OCI-M2 (cell line): ENCODE results near the gene TNFSF4.
"Not testable (repeated sequence)": the region's sequence is repeated elsewhere in the genome, so short reads cannot be mapped to it uniquely, and the experiment has no call there.

Experiments used
- DNase-seq: peaks from one replicate; lab custom pipeline; 2025; ENCODE audit not compliant: unreplicated experiment; lab: John Stamatoyannopoulos, UW

The TNFSF4 gene, protein sequence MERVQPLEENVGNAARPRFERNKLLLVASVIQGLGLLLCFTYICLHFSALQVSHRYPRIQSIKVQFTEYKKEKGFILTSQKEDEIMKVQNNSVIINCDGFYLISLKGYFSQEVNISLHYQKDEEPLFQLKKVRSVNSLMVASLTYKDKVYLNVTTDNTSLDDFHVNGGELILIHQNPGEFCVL

DNA sequence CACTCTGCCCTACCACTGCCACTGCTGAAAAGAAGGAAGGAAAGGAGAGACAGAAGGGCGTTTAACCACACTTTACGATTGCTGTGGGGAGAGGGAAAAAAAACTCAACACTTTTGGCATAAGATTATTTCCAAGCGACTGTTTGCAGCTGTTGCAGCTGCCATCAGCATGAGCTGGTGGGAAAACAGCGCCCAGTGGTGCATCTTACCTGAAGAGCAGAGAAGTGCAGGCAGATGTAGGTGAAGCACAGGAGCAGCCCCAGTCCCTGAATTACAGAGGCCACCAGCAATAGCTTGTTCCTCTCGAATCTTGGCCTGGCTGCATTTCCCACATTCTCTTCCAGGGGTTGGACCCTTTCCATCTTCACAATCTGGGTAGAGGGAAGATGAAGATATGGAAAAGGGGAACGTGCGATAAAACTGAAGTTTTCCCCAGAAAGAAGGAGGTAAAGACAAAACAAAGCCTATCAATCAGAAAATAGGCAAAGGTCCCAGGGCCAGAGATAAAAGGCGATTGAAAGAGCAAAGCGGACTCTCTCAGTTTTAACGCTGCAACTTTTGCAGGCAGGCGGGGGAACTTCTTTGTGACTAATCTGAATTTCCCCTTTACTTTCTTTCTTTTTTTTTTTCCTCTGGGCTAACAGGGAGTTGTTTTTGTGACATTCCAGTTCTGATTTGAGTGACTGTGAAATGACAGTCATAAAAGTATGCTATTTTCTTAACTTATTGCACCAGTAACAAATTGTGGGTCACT is at the start of gene TNFSF4:
TSS of gene TNFSF4 (minus strand) at position 516 of the 753 bp plus-strand sequence. CDS start at position 361, 155 bp downstream.
- no peak for DNase-seq

DNA sequence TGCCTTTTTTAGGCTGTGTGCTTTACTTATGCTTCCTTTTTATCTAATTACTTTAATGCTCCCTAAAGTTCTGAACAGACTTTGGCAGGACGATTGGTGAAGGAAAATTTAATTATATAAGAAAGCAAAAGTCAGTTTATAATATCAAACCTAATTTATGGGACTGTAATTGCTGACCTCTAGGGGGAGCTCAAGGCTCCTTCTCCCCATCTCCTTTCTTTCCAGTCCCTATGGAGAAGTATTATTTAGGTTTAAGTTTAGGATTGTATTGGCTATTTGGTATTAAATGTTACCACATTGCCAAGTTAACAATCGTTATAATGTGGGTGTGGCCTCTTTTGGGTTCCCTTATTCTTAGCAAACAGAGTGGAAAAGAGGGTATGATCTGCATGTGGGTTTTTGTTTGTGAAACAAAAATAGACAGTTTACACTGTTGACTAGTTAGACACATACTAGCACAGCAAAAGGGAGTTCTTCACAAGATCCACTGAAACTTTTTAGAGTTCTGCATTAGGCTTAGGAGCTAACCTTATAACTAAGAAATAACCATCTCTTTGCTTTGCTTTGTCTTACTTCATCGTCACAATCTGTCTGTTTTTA is 48.2 kb upstream of the TNFSF4 start:
- DNase-seq = no peak

- no peak for DNase-seq
Observed at GRCh38 chr1:173253046-173253445, 45.9 kb upstream of the TNFSF4 start.

GRCh38 chr1:173249349-173249748 is 42.2 kb upstream of the TNFSF4 start:
- DNase-seq = no peak

DNA sequence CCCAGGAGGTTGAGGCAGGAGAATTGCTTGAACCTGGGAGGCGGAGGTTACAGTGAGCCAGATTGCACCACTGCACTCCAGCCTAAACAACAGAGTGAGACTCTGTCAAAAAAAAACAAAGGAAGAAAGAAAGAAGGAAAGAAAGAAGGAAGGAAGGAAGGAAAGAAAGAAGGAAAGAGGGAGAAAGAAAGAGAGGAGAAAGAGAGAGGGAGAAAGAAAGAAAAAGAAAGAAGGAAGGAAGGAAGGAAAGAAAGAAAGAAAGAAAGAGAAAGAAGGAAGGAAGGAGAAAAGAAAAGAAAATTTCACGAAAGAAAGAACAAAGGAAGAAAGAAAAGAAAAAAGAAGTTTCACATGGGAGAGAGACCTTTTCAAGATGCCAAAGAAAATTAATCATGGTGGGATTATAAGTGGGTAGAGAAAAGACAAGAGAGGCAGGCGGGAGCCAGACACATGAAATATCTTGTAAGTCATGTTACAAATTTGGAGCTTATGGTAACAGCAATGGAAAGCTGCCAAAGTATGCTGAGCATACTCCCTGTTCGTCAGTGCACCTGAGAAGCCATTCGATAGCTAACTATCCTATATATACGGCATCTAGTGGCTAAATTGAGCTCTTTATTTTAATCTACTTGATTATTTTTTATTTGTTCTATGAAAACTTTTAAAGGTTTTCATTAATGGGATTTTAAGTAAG is 41.3 kb upstream of the TNFSF4 start:
- no peak for DNase-seq

DNA sequence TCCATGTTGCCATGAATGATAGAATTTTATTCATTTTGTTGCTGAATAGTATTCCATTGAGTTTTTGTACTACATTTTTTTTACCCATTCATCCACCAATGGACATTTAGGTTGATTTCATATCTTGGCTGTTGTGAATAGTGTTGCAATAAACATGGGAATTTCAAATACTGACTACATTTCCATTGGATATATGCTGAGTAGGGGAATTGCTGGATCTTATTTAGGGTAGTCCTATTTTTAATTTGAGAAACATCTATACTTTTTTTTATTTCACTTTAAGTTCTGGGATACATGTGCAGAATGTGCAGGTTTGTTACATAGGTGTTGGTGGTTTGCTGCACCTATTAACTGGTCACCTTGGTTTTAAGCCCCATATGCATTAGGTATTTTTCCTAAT is 38.8 kb upstream of the TNFSF4 start:
- no peak for DNase-seq

GRCh38 chr1:173243300-173243699 is 36.2 kb upstream of the TNFSF4 start:
- DNase-seq = no peak

GRCh38 chr1:173241528-173242347 is 34.6 kb upstream of the TNFSF4 start:
- DNase-seq = no peak

DNA sequence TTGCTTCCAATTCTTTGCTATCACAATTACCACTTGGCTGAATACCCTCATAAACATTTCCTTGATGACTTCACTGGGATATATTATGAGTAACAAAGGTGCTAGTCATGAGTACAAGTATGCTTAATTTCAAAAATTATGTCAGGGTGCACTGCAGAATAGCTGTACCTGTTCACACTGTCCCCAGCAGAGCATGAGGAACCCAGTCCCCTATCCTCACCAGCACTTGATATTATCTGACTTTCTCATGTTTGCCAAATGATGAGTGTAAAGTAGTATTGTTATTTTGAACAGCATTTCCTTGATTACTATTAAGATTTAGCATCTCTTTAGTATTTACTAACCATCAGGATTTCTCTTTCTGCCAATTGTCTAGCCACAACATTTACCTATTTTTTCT is 33.5 kb upstream of the TNFSF4 start:
- DNase-seq = no peak

GRCh38 chr1:173239058-173239457 is 31.9 kb upstream of the TNFSF4 start:
- no peak for DNase-seq

- no peak for DNase-seq
Observed at GRCh38 chr1:173234899-173235298, 27.8 kb upstream of the TNFSF4 start.

DNA sequence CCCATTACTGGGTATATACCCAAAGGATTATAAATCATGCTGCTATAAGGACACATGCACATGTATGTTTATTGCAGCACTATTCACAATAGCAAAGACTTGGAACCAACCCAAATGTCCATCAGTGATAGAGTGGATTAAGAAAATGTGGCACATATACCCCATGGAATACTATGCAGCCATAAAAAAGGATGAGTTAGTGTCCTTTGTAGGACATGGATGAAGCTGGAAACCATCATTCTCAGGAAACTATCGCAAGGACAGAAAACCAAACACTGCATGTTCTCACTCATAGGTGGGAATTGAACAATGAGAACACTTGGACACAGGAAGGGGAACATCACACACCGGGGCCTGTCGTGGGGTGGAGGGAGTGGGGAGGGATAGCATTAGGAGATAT is 27.3 kb upstream of the TNFSF4 start:
- DNase-seq = not testable (repeated sequence)

DNA sequence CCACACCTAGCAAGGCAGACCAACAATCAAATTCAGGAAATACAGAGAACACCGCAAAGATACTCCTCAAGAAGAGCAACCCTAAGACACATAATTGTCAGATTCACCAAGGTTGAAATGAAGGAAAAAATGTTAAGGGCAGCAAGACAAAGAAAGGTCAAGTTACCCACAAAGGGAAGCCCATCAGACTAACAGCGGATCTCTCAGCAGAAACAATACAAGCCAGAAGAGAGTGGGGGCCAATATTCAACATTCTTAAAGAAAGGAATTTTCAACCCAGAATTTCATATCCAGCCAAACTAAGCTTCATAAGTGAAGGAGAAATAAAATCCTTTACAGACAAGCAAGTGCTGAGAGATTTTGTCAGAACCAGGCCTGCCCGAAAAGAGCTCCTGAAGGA is 21.9 kb upstream of the TNFSF4 start:
- DNase-seq = not testable (repeated sequence)

- DNase-seq = no peak
Observed at GRCh38 chr1:173224949-173225348, 17.8 kb upstream of the TNFSF4 start.

GRCh38 chr1:173224280-173224892 is 17.3 kb upstream of the TNFSF4 start:
- no peak for DNase-seq

- no peak for DNase-seq
Observed at GRCh38 chr1:173223031-173223380, 15.9 kb upstream of the TNFSF4 start.

DNA sequence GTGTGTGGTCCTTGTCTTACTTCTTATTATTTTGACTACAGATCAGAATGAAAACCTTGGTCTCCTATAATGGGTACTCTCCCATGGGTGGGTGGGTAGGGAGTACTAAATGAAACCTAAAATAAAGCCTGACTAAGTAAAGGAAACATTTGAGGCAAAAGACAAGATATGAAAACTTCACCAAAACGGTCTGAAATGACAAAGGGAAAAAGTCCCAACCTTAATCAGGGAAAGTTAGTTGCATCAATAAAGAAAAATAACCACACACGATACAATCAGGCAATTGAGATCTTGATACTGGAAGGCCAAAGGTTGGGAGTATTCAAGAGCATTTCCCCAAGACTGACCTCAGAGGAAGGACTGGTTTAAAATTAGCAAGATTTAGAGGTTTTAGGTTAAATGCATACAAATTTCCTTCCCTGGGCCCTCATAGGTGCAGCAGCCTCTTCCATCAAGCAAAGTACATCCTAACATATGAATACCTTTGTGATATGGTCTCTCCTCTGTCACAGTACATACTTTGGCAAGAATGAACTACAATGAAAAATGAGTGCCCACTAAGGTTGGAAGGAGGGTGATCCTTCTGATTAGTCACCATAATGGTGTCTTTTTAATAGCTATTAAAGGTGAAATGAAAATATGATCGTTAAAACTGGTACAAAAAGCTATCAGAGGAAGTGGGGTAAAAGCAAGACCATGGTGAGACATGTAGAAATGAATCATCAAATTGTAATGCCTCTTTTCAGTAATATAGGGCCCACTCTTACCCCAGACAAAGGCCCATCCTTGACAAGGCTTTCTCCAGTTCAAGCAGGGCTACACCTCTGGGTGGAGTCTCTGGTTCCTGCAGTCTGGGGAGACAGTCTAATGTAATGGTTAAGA is 15.3 kb upstream of the TNFSF4 start:
- no peak for DNase-seq

GRCh38 chr1:173220157-173220556 is 13.0 kb upstream of the TNFSF4 start:
- DNase-seq = no peak

DNA sequence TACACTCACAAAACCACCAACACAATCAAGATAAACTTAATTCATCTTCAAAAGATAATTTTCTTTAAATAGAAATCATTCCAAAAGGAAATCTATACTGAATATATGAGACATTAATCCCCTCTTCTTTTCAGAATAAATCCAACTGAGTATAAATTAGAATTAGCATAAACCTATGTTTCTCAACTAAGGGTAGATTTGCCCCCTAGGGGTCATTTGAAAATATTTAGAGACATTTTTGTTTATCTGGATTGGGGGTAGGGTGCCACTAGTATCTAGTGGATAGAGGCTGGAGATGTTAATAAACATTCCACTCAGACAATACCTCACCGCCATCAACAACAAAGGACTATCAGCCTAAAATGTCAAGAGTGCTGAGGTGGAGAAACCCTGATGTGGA is 6.5 kb upstream of the TNFSF4 start:
- DNase-seq = no peak
